Measurements from ENCODE around the gene PLXNB3.

GRCh38 chrX:153804621-153805020 lies 40.6 kb downstream of the PLXNB3 start:
- no peak for TF ChIP-seq CTCF (conservative IDR thresholded peaks at IDR 0.05; ENCODE audit: low read length)
- TF ChIP-seq EZH2phosphoT487 (IDR thresholded peaks at IDR 0.05; ENCODE audit: borderline replicate concordance, low read depth, low read length), result no peak

Data from OCI-LY7 (cell line).